ENCODE measurements around the gene RABGAP1L.

- TF ChIP-seq ZNF274 (IDR thresholded peaks at IDR 0.05; ENCODE audit: low read depth, low read length) (no peak), YY1 (IDR thresholded peaks at IDR 0.05; ENCODE audit: insufficient read depth, insufficient read length) (no peak), SUZ12 (IDR thresholded peaks at IDR 0.05; ENCODE audit: extremely low read depth, insufficient read depth, insufficient read length) (no peak)
These were observed 35.1 kb downstream of the RABGAP1L start for GRCh38 chr1:174194461-174194860.

All from NT2/D1 (cell line).